Smooth muscle cell (in vitro differentiated cells): Measurements from ENCODE around the gene MRAS. TPM values are rescaled to one million over a fixed set of nuclear protein-coding genes. Genes with fewer than 3 reads are reported as not detected.

Experiments
- DNase-seq: peaks from one replicate; lab custom pipeline; 2025; ENCODE audit not compliant: unreplicated experiment; lab: John Stamatoyannopoulos, UW
- H2AFZ ChIP-seq: fragments of 200-600 bp; sonication (generic); 2 replicates; pipeline ENCODE4 v1.6.0; 2016; ENCODE audit warnings: antibody characterized with exemption, low read depth, mild to moderate bottlenecking
- H3F3A ChIP-seq: fragments of 200-600 bp; sonication (generic); 2 replicates; pipeline ENCODE4 v1.6.0; 2017; ENCODE audit warnings: antibody characterized with exemption, low read depth
- H3K27ac ChIP-seq: fragments of 200-600 bp; sonication (generic); 2 replicates; pipeline ENCODE4 v1.5.1; 2016; ENCODE audit warnings: low read depth, mild to moderate bottlenecking
- H3K27me3 ChIP-seq: fragments of 200-600 bp; sonication (generic); 2 replicates; pipeline ENCODE4 v1.6.1; 2016; ENCODE audit warnings: low read depth, mild to moderate bottlenecking
- H3K36me3 ChIP-seq: fragments of 200-600 bp; sonication (generic); 2 replicates; pipeline ENCODE4 v1.5.1; 2016; ENCODE audit warnings: low read depth
- H3K4me1 ChIP-seq: fragments of 200-600 bp; sonication (generic); 2 replicates; pipeline ENCODE4 v1.5.1; 2016; ENCODE audit warnings: low read depth
- H3K4me2 ChIP-seq: fragments of 200-600 bp; sonication (generic); 2 replicates; pipeline ENCODE4 v1.6.0; 2016; ENCODE audit warnings: mild to moderate bottlenecking
- H3K4me3 ChIP-seq: fragments of 200-600 bp; sonication (generic); 2 replicates; pipeline ENCODE4 v1.5.1; 2016; ENCODE audit warnings: mild to moderate bottlenecking
- H3K79me2 ChIP-seq: fragments of 200-600 bp; sonication (generic); 2 replicates; pipeline ENCODE4 v1.6.0; 2016; ENCODE audit warnings: low read depth, mild to moderate bottlenecking
- H3K9ac ChIP-seq: fragments of 200-600 bp; sonication (generic); 2 replicates; pipeline ENCODE4 v1.6.0; 2016; ENCODE audit warnings: low read depth
- H3K9me3 ChIP-seq: fragments of 200-600 bp; sonication (generic); replicated peaks from 2 replicates; pipeline ENCODE4 v1.5.1; 2016; ENCODE audit warnings: low read depth
- H4K20me1 ChIP-seq: fragments of 200-600 bp; sonication (generic); 2 replicates; pipeline ENCODE4 v1.6.0; 2016; ENCODE audit warnings: low read depth
- WGBS: methylation state at CpG from one replicate; pipeline ENCODE4 v1.1.7; 2016; ENCODE audit warnings: low lambda C conversion rate; 5-methylcytosine and 5-hydroxymethylcytosine counted together
- polyA plus RNA-seq: library from polyadenylated mRNA; unstranded; fragments of >200 nt; fragmentation: Nextera tagmentation; extraction: Ambion mirVana; gene quantifications from 2 replicates; pipeline ENCODE4 v1.2.1, GENCODE V29; 2016
- total RNA-seq: library from RNA; depleted of rRNA; stranded (reverse); fragments of >200 nt; gene quantifications from 2 replicates; pipeline ENCODE4 v1.2.3, GENCODE V29; 2014
- TF ChIP-seq, protein P1 (sequence below): fragments of 200-600 bp; sonication (generic); IDR thresholded peaks from 2 replicates; pipeline ENCODE4 v1.5.1; 2017; ENCODE audit warnings: borderline replicate concordance, mild to moderate bottlenecking, antibody characterized with exemption; ENCODE audit not compliant: insufficient read depth, poor library complexity, severe bottlenecking

The MRAS gene
- total and polyA plus RNA-seq, 2 experiments from 2014 or later, result 43.0 to 60.5 TPM

DNA sequence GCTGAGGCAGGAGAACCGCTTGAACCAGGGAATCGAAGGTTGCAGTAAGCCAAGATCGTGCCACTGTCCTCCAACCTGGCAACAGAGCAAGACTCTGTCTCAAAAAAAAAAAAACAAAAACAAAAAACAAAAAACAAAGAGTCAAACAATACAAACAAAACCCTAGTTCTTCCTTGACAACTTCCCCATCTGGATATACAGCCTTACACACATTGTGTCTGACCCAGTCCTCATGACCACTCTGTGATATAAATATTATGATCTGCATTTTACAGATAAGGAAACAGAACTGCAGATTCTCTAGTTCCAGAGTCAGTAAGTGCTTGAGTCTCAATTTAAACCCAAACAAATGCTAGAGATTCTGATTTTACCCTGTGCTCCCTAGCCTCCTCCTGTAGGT is 81.3 kb downstream of the MRAS start:
- H3F3A ChIP-seq, result no peaks in the 10 kb centered on the region
- WGBS, result 98% methylated on average over 3 of the region's 3 CpGs

DNA sequence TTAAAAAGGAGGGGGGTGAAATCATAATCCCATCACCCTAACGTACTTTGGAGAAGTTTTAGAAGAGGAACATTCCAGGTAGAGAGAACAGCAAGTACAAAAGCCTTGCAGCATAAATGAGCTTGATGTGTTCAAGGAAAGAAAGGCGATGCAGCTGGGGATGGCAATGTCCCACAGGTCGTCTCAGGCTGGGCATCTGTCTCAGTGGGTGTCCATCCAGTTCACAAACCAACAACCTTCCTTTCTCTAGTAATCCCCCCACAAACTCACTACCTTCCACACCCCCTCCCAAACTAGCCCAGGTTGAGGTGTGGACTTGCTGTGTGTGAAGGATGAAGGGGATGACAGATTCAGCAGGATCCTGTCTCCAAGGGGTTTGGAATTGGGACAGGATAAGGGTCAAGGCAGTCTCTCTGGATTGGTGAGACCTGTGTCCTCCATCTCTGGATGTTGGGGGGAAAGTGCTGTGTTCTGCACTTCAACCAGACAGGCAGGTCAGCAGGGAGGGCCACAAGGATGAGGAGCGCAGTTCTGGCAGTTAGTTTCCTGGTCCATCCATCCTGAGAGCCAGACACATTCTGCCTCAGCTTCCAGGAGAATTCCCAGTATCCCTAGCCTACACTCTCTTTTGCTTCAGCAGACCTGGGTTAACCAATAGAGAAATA is 84.3 kb downstream of the MRAS start:
- Histone ChIP-seq H3K27me3 (peaks cover 44% of the 10 kb centered on the region), H3F3A (no peaks in the 10 kb centered on the region), H3K79me2 (no peaks in the 10 kb centered on the region), H3K4me1 (peaks cover 4% of the 10 kb centered on the region), H3K4me3 (no peak overlapping the region), H3K4me2 (no peak overlapping the region), H3K36me3 (no peaks in the 10 kb centered on the region), H3K27ac (no peak overlapping the region), H2AFZ (no peak overlapping the region), H3K9ac (no peak overlapping the region), H4K20me1 (no peaks in the 10 kb centered on the region), H3K9me3 (no peaks in the 10 kb centered on the region)
- no peak for DNase-seq
- WGBS, result 96% methylated on average over 4 of the region's 4 CpGs
- TF ChIP-seq, protein P1, sequence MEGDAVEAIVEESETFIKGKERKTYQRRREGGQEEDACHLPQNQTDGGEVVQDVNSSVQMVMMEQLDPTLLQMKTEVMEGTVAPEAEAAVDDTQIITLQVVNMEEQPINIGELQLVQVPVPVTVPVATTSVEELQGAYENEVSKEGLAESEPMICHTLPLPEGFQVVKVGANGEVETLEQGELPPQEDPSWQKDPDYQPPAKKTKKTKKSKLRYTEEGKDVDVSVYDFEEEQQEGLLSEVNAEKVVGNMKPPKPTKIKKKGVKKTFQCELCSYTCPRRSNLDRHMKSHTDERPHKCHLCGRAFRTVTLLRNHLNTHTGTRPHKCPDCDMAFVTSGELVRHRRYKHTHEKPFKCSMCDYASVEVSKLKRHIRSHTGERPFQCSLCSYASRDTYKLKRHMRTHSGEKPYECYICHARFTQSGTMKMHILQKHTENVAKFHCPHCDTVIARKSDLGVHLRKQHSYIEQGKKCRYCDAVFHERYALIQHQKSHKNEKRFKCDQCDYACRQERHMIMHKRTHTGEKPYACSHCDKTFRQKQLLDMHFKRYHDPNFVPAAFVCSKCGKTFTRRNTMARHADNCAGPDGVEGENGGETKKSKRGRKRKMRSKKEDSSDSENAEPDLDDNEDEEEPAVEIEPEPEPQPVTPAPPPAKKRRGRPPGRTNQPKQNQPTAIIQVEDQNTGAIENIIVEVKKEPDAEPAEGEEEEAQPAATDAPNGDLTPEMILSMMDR, result no peak

More for the DNA sequence above, 81.3 kb downstream of the MRAS start:
- no peak for DNase-seq
- no peak overlapping the region for H3K27ac ChIP-seq
- TF ChIP-seq, protein P1, result no peak
- no peak overlapping the region for H3K4me2 ChIP-seq
- peaks cover 23% of the 10 kb centered on the region for H3K27me3 ChIP-seq
- H2AFZ ChIP-seq, result no peak overlapping the region
- H4K20me1 ChIP-seq, result no peaks in the 10 kb centered on the region
- H3K79me2 ChIP-seq, result no peaks in the 10 kb centered on the region
- H3K9me3 ChIP-seq, result no peaks in the 10 kb centered on the region
- no peak overlapping the region for H3K4me3 ChIP-seq
- H3K9ac ChIP-seq, result no peak overlapping the region
- no peaks in the 10 kb centered on the region for H3K36me3 ChIP-seq
- H3K4me1 ChIP-seq, result peaks cover 2% of the 10 kb centered on the region

DNA sequence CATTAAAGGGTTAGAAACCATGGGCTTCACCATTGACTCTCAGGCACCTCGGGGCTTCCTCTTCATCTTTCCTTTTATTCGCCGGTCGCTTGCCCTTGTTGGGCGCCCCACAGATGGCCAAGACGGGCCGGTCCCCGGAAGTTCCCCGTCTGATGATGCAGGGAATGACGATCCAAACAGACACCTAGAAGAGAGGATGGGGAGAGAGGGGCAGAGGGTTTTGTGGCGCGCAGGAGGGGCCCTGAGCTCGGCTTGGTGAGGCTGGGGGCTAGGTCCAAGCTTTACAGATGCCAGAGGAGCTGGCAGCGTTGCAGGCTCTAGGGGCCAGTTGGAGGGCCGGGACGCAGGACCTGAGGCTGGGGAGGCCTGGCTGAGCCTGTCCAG is 85.5 kb downstream of the MRAS start:
- Histone ChIP-seq H3K4me2 (peak overlapping the region; percentile 96), H3K9ac (no peak overlapping the region), H3K9me3 (no peaks in the 10 kb centered on the region), H3K36me3 (no peaks in the 10 kb centered on the region), H4K20me1 (no peaks in the 10 kb centered on the region), H3K27ac (no peak overlapping the region), H3K27me3 (peaks cover 44% of the 10 kb centered on the region), H3K4me1 (peaks cover 4% of the 10 kb centered on the region), H2AFZ (no peak overlapping the region), H3F3A (no peaks in the 10 kb centered on the region), H3K79me2 (no peaks in the 10 kb centered on the region), H3K4me3 (no peak overlapping the region)
- DNase-seq, result no peak
- TF ChIP-seq, protein P1, result no peak
- 80% methylated on average over 16 of the region's 16 CpGs for WGBS
